ENCODE results near the gene CYTH1.

Gene CYTH1, protein sequence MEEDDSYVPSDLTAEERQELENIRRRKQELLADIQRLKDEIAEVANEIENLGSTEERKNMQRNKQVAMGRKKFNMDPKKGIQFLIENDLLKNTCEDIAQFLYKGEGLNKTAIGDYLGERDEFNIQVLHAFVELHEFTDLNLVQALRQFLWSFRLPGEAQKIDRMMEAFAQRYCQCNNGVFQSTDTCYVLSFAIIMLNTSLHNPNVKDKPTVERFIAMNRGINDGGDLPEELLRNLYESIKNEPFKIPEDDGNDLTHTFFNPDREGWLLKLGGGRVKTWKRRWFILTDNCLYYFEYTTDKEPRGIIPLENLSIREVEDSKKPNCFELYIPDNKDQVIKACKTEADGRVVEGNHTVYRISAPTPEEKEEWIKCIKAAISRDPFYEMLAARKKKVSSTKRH

DNA sequence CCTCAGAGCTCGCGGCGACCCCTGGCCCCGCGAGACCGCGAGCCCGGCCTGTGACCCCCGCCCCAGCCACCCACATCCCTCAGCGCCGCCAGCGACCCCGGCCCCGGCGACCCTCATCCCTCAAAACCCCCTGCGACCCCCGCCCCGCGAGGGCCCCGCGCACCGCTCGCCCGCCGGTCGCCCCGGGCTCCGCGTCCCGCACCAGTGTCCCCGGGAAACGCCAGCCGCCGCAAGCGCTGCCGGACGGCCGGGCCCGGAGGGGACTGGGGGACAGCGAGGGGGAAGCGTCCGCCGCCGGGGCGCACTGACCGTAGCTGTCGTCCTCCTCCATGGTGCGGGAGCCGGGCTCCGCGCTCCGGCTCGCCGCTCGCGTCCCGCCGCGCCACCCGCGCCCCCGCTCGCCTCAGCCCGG is at the start of gene CYTH1:
CYTH1 (minus strand) TSS at position 381 of the 412 bp plus-strand sequence; CDS start at position 331, 50 bp downstream.
- no peak for DNase-seq (ENCODE audit: low read depth in 1 of 2, low spot score in 1 of 2)

DNA sequence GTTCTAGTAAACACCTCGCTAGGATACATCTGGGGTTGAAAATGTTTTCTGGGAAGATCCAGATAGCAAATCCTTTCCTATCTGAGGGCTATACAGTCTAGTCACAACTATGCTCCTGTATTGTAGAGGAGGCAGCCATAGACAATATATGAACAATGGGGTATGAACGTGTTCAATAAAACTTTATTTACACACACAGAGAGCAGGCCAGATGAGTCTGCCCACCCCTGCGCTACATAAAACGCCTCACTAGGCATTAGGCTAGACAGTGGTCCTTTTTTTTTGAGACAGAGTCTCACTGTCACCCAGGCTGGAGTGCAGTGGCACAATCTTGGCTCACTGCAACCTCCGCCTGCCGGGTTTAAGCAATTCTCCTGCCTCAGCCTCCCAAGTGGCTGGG is 47.4 kb upstream of the CYTH1 start:
- no peak for DNase-seq (ENCODE audit: low read depth in 1 of 2, low spot score in 1 of 2)

DNA sequence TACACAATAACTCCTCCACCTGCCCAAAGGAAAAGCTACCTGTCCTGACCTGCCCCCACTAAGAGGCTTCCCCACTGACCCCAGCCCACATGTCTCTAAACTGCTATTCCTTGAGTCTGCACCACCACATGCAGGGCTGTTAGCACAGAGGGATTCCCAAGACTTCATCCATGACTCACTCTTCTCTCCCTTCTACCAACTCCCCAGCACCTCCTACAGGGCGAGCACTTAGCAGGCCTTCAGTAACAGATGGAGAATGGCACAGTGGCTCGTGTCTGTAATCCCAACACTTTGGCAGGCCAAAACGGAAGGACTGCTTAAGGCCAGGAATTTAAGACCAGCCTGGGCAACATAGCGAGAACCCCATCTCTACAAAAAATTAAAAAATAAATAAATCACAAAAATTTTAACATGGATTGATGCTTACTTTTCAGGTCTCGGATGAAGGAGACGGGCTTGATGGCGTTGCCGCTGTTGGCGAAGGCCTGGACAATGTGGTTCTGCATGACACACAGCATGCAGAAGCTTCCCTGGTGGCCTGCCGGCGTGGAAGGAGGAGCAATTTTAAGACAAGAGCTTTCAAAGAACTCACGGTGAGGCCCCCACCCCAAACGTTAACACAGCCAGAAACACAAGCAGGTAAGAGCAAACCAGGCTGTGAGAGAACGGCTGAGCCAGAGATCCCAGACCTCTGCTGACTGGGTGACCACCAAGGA is 46.6 kb upstream of the CYTH1 start:
- DNase-seq (ENCODE audit: low read depth in 1 of 2, low spot score in 1 of 2): no peak

DNA sequence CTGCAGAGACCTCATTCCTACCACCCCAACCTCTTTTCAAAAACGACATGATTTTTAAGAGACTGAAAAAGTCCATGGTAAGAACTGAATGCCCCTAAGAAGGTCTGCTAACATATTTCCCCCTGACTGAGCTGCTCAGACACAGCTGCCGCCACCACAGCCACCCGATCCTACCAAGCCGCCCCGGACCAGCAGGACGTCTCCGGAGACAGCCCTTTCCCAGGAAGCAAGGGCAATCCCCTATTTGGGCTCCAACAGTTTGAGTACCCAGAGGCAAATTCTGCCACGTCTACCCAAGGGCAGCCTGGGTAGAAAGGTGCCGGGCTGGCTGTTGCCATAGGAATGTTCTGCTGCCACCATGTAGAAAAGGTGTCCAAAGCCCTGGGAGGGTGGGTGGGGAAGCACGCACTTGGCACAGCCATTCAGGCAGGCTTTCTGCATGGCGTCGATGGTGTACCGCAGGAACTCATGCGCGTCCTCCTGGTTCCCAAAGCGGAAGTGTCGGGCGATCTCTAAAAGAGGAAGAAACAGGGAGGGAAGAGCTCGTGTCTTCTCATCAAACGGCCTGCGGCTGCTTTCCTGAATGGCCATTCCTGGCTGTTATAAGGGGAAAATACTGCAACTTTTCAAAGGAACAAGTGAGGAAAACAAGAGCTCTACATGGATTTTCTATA is 44.9 kb upstream of the CYTH1 start:
- no peak for DNase-seq (ENCODE audit: low read depth in 1 of 2, low spot score in 1 of 2)

DNA sequence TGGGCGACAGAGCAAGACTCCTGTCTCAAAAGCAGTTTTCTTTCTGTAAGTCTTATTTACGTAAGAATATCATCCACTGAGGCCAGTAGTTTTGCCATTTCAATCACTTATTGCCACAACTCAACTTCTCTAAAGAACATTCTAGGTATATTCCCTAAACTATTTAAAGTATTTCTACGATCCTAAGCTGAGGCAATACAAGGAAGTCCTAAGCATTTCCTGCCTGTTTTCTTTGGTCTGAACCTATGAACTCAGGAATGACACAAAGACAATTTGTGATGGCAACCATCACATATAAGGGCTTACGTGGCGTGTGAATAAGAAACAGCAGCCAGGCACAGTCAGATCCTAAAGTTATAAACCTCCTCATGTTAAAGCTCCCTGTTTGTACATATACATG is 44.3 kb upstream of the CYTH1 start:
- no peak for DNase-seq (ENCODE audit: low read depth in 1 of 2, low spot score in 1 of 2)

DNA sequence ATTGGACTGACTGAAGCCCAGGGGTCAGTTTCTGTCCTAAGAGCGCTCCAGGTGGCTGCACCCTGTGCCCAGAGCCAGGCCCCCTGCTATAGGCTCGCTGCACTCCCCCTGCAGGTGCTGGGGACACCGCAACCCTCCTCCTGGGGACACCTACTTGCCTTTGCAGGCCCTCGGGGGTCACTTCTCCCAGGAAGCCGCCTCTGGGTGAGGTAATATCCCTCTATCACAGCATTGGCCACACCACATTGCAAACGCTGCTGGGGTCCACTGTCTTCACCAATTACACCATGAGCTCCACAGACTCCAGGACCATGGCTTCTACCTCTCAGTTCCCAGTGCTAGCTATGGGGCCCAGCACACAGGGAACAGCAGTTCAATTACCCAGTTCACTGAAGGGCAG is 43.6 kb upstream of the CYTH1 start:
- DNase-seq (ENCODE audit: low read depth in 1 of 2, low spot score in 1 of 2): no peak

DNA sequence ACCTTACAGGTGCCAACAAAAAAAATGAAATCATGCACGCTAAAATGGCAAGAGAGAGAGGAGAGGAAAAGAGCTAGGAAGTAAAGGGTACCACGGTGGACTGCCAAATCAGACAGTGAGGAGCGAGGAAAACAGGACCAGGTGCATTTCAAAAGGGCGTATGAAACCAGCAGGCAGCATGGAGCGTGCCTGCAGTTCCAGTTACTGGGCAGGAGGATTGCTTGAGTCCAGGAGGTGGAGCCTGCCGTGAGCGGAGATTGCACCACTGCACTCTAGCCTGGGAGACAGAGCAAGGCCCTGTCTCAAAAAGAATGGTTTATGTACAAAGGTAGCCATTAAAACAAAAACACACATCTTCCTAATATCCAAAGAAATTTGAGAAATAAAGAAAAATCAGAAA is 42.2 kb upstream of the CYTH1 start:
- DNase-seq (ENCODE audit: low read depth in 1 of 2, low spot score in 1 of 2): no peak

DNA sequence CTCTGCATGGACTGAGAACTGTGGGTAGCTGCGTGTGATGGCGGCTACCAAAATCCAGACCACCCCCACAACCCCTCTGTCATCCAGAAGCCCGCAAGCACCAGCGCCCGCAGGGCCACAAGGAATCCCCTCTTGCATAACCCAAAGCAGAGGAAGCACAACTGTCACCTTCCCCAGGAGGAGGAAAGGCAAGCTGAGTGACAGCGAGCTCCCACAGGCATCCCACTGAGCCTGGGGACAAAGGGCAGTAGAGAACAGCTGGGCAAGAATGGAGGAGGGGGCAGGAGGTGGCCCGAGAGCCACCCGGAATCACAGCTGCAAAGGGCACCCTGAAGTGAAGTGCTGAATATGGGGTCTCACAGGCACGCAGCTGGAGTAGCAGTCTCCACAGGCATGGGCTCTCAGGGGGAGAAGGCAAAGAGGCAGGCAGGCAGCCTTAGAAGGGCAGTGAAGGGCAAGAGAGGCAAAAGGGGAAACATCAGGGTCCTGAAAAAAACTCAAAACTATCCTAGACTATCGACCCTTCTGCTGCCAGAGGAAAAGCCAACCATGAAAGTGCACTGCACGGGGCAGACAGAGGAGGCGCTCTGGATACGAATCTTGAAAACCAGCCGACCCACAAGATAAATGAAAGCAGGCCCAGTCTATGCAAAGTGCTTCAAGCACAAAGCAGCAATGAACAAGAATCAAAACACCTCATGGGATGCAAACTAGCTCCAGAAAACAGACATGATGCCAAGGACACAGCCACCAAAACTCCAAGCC is 41.4 kb upstream of the CYTH1 start:
- no peak for DNase-seq (ENCODE audit: low read depth in 1 of 2, low spot score in 1 of 2)

DNA sequence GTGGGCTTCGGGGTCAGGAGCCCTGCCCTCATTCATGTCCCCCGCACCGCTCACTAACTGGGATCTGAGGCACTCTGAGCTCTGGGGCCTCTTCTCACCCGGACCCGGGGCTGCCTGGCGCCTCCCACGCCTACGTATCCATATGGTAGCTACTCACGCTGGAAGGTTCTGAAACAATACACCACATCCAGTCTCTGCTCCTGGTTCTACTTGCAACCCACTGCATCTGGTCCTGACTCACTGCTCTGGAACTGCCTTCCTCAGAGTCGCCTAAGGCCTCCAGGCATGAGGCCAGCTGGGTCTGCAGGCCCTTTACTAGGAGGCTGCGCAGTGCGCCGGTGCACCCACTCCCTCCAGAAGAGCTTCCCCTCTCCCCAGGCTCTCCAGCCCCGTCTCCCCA is 40.5 kb upstream of the CYTH1 start:
- no peak for DNase-seq (ENCODE audit: low read depth in 1 of 2, low spot score in 1 of 2)

DNA sequence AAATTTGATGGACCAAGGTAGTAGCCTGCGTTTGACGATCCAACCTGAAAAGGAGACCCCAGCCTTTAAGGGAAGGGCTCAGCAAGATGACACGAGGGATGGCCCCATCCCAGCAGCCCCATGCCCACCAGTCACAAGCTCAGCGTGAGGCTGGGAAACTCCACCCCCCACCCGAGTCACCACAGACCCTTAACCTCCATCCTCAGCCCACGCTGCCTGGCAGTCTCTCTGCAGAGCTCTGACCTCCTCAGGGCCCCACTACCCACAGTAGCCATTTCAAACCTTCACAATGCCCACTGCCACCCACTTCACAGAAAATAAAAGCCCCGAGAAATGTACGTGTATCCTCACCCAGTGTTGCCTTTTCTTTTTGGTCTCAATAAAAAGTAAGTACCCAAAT is 39.9 kb upstream of the CYTH1 start:
- DNase-seq (ENCODE audit: low read depth in 1 of 2, low spot score in 1 of 2): no peak

DNA sequence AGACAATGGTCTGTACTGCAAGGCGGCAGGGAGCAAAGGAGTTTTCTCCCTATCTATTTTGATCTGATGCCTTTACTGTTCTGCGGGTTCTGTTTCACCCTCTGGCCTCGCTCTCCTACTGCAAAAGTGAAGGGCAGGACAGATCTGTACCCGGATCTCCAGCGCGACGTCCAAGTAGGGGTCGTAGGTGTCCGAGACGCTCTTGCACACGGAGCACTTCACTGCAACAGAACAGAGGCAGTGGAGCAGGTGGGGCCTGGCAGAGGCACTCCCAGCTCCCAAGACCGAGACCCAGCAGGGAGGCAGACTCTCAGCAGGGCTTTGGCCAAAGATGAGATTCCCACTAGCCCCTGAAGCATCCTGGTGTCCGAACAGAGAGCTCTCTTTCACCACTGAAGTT is 38.8 kb upstream of the CYTH1 start:
- no peak for DNase-seq (ENCODE audit: low read depth in 1 of 2, low spot score in 1 of 2)

DNA sequence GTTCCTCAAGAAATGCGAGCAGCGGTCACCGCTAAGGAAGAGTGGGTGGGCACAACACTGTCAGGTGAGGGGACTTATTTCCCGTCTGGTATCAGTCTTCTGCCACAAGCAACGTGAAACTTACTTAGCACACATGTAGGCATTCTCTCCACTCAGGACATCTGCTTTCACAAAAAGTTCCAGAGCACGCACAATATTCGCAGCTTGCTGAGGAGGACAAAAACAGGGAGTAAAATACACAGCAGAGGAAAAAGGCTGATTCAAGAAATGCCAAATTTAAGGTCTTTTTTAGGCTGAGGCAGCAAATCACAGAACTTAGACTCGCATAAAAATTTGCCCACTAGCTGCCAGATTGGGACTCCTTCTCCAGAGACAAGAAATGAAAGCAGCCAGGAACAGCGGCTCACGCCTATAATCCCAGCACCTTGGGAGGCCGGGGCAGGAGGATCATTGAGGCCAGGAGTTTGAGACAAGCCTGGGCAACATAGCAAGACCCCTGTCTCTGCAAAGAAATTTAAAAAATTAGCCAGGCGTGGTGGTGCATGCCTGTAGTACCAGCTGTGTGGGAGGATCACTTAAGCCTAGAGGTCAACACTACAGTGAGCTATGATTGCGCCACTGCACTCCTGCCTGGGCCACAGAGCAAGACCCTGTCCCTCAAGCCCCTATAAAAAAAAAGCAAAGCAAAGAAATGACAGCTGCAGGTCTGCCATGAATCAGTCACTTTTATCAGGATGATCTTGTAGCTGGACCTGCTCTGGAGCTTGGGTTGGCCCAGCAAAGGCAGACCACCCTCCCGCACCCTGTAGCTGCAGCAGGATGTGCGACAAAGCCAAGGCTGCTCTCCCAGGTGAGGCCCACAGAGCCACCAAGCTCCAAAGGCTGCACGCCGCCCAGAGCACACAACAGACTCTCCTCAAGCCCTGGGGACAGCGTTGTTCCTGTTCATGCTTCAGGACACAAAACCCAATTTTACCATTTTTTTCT is 38.0 kb upstream of the CYTH1 start:
- DNase-seq (ENCODE audit: low read depth in 1 of 2, low spot score in 1 of 2): no peak

DNA sequence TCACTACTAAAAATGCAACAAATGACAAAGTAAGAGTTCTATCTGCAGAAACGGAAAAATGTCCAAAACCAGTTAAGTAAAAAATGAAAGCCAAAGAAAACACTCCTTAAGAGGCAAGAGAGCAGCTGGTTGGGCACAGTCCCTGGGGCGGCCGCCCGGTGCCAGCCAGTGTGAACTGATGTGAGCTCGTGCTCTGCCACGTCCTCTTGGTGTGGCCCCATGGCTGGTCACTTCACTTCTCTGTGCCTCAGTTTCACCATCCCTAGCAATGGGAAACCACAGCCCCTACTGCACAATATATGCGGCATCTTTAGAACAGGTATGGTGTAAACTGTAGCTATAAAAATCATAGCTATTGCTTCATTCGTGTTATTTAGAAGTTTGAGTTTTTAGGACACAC is 37.3 kb upstream of the CYTH1 start:
- DNase-seq (ENCODE audit: low read depth in 1 of 2, low spot score in 1 of 2): no peak

DNA sequence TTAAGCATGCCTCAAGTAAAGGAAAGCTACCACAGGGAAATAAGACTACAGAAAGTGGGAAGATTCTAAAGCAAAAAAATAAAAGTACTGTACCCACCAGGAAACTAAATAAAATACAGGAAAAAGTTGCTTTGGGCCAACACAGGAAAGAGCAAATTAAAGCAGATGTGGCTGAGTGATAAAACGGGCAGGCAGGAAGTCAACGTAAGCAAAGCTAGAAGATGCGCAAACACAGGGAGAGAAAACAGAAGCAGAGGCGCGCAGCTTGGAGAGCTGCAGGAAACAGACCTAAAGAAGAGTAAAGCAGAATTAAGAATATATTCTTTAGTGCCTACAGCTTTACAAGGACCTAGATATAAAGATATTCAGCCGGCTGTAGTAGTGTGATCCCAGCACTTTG is 36.9 kb upstream of the CYTH1 start:
- DNase-seq (ENCODE audit: low read depth in 1 of 2, low spot score in 1 of 2): peak in 1 of 2 donors; percentile 30

DNA sequence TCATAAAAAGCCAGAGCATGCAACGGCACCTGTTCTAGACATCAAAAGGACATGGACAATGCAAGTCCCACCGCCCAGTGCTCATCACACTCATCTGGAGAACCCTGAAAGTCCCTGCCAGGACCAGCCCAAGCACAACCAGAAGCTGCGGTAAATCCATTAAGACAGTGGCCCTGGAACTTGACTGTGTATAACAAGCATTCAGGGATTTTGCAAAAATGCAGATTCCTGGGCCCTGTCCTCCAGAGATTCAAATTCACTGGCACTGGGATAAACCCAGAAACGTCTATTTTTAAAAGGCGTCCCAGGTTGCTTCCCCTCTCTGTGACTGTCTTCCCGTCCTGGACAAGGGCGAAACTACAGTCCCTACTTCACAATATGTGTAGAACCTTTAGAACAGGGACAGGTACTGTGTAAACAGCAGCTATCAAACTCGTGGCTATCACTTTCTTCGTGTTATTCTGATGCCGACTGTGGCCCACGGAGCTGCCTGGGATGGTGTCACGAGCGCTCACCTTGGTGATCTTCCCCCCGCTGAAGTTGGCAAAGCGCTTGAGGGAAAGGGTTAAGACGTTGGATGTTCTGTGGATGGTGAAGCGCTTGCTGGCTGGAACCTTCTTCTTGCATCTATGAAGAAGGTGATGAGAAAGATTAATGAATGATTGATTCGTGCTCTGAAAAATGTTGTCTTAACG is 36.2 kb upstream of the CYTH1 start:
- DNase-seq (ENCODE audit: low read depth in 1 of 2, low spot score in 1 of 2): no peak

DNA sequence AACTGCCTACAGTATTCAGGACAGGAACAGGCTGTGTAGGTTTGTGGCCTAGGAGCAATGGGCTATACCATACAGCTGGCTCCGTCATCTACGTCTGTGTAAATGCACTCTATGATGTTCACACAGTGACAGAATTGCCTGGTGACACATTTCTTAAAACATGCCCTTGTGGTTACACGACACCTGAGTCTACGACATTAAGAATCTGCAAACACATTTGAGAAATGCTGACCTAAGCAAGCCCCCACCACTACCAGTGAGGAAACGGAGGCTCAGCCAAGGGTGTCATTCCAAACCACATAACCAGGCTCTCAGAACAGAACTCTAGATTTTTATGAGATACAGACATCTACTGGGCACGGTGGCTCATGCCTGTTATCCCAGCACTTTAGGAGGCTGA is 35.0 kb upstream of the CYTH1 start:
- peak in 1 of 2 donors; percentile 64 for DNase-seq (ENCODE audit: low read depth in 1 of 2, low spot score in 1 of 2)

DNA sequence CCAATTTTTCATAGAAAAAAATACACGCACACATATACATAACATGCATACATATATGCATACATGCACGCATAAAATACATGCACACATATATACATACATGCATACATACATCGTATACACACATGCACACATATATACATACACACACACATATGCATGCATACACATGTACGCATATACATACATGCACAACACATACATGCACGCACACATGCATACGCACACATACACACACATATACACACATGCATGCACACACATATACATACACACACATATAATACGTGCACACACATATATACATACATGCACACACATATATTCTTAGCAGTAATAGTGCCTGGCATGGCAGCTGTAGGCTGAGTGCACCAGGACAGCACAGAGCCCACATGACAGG is 33.6 kb upstream of the CYTH1 start:
- no peak for DNase-seq (ENCODE audit: low read depth in 1 of 2, low spot score in 1 of 2)

DNA sequence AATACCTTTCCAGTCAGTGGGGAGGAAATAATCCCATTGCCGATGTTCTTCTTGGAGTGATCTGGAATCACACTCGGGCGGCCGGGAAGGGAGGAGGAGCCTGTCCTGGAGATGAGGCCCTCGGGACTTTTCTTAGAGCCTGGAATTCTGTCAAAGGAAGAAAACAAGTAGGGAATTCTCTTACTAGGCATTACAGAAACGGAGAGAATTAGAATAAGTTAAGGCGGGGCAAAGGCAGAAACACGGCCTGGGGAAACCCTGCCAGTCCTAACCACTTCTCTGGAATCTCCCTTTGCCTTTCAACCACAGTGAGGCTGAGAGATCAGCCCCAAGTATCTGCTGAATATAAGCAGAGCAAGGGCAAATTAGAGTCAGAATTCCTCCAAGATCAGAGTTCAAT is 30.8 kb upstream of the CYTH1 start:
- DNase-seq (ENCODE audit: low read depth in 1 of 2, low spot score in 1 of 2): no peak

DNA sequence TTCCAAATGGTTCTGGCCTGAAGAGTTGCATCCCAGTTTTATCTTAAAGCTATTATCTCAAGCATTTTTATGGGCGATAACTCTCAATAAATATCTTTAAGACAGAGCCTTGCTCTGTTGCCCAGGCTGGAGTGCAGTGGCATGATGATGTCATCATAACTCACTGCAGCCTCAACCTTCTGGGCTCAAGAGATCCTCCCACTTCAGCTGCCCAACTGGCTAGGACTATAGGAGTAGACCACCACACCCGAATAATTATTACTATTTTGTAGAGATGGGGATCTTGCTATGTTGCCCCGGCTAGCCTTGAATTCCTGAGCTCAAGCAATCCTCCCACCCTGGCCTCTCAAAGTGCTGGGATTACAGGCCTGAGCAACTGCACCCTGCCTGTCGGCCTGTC is 26.1 kb upstream of the CYTH1 start:
- DNase-seq (ENCODE audit: low read depth in 1 of 2, low spot score in 1 of 2): no peak

DNA sequence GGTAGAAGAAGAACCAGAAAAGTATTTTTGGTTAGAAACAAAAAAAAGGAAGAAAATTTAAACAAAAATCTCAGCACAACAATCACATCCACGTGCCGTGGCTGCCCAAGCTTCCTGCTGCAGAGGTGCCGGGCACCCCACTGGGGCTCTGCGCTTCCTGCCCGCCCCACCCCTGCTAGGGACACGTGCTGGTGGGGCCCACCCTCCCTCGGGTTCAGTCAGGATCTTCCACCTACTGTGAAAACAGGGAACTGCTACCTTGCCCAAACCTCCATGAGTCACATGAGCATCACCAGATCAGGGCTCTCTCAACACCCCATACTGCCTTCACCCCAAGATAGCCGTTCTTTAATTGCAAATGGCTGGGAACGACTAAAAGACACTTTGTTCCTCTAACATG is 24.4 kb upstream of the CYTH1 start:
- DNase-seq (ENCODE audit: low read depth in 1 of 2, low spot score in 1 of 2): no peak

Measured in activated CD4-positive, alpha-beta T cell treated with anti-CD3 and anti-CD28 coated beads, Interleukin-2, amount 50 U/mL, for 24 hours (primary cell).